Endothelial cell of umbilical vein (primary cell): Measurements from ENCODE around the gene FLT1. TPM values are rescaled to one million over a fixed set of nuclear protein-coding genes. Genes with fewer than 3 reads are reported as not detected.

Experiments used
- BruUV-seq: library from RNA; stranded (reverse); fragments of 400-500 nt; replicated peaks from 2 replicates; lab custom pipeline; 2021; lab: Mats Ljungman, UMichigan
- CTCF ChIA-PET: fragments of 300-600, 350-600 bp; sonication (Branson Sonifier 250); formaldehyde crosslinking; loops from one replicate; lab custom pipeline; 2021; ENCODE audit warnings: antibody characterized with exemption, inconsistent platforms; lab: Charles Lee
- POLR2A ChIA-PET: fragments of 300-600, 350-600 bp; sonication (Branson Sonifier 250); formaldehyde crosslinking; loops from one replicate; lab custom pipeline; 2021; ENCODE audit warnings: antibody characterized with exemption, inconsistent platforms; lab: Charles Lee
- DNase-seq: peaks from one replicate; pipeline ENCODE4 v3.0.0-alpha.2; 2011; ENCODE audit warnings: low read depth, low spot score
- FAIRE-seq: peaks from 2 replicates; lab custom pipeline; 2011; peaks lifted over from hg19 to GRCh38; lab: Jason Lieb, UNC
- H2AFZ ChIP-seq: 2 replicates; pipeline ENCODE4 v1.6.0; 2012; ENCODE audit warnings: low read depth, low read length, control low read depth, inconsistent platforms
- H3K27ac ChIP-seq: 2 replicates; pipeline ENCODE4 v1.5.1; 2011; ENCODE audit warnings: low read depth, mild to moderate bottlenecking, control low read depth, low read length, moderate library complexity; ENCODE audit not compliant: insufficient read depth
- H3K27me3 ChIP-seq, 2 experiments: 2 replicates each; pipeline versions ENCODE4 v1.6.0 to v1.6.1; 2011; ENCODE audit warnings: low read length in 2 of 2, mixed read lengths in 1 of 2; ENCODE audit not compliant: control insufficient read depth in 2 of 2, insufficient read depth in 2 of 2
- H3K36me3 ChIP-seq, 2 experiments: 2 replicates in 1 of 2; 3 replicates in 1 of 2; pipeline ENCODE4 v1.5.1; 2011; ENCODE audit warnings: low read length in 2 of 2, mild to moderate bottlenecking in 1 of 2, moderate library complexity in 1 of 2; ENCODE audit not compliant: control insufficient read depth in 2 of 2, insufficient read depth in 2 of 2; ENCODE audit errors: extremely low read depth in 1 of 2
- H3K4me1 ChIP-seq: 3 replicates; pipeline ENCODE4 v1.5.1; 2011; ENCODE audit warnings: mild to moderate bottlenecking, low read length; ENCODE audit not compliant: control insufficient read depth, insufficient read depth; ENCODE audit errors: extremely low read depth
- H3K4me2 ChIP-seq: 2 replicates; pipeline ENCODE4 v1.6.1; 2011; ENCODE audit warnings: low read length, control low read depth, mixed read lengths; ENCODE audit not compliant: insufficient read depth
- H3K4me3 ChIP-seq, 3 experiments: fragments of 200-600 bp in 1 of 3; sonication (generic), shearing (Covaris generic) in 1 of 3; replicated peaks in 1 of 3; 2 replicates each; pipeline ENCODE4 v1.5.1; 2011 to 2016; ENCODE audit warnings: control low read depth in 3 of 3, low read length in 3 of 3, mild to moderate bottlenecking in 2 of 3, inconsistent platforms in 1 of 3, low read depth in 1 of 3, moderate library complexity in 1 of 3; ENCODE audit not compliant: insufficient read depth in 1 of 3
- H3K79me2 ChIP-seq: 2 replicates; pipeline ENCODE4 v1.6.0; 2012; ENCODE audit warnings: low read length, inconsistent platforms; ENCODE audit not compliant: control insufficient read depth, insufficient read depth
- H3K9ac ChIP-seq: replicated peaks from 2 replicates; pipeline ENCODE3; 2011; ENCODE audit warnings: low read length, control low read depth; ENCODE audit not compliant: insufficient read depth; ENCODE audit errors: extremely low read depth
- H3K9me1 ChIP-seq: replicated peaks from 3 replicates; pipeline ENCODE4 v1.6.0; 2011; ENCODE audit warnings: mild to moderate bottlenecking, low read length; ENCODE audit not compliant: control insufficient read depth, insufficient read depth; ENCODE audit errors: extremely low read depth
- H3K9me3 ChIP-seq: replicated peaks from 2 replicates; pipeline ENCODE4 v1.5.1; 2012; ENCODE audit warnings: low read length, inconsistent platforms; ENCODE audit not compliant: control insufficient read depth, insufficient read depth
- H4K20me1 ChIP-seq: replicated peaks from 2 replicates; pipeline ENCODE3; 2011; ENCODE audit warnings: mild to moderate bottlenecking, low read length; ENCODE audit not compliant: control insufficient read depth, insufficient read depth; ENCODE audit errors: extremely low read depth
- CTCF ChIP-seq, 2 donors: IDR thresholded peaks; 1 replicate in 1 of 2; 2 replicates in 1 of 2; pipeline ENCODE4 v1.5.1; 2011; ENCODE audit warnings: low read length in 2 of 2, mild to moderate bottlenecking in 2 of 2, moderate library complexity in 2 of 2, control low read depth in 1 of 2, inconsistent platforms in 1 of 2, low read depth in 1 of 2; ENCODE audit not compliant: insufficient read depth in 1 of 2; ENCODE audit errors: extremely low read depth in 1 of 2
- EZH2 ChIP-seq: IDR thresholded peaks from 2 replicates; pipeline ENCODE4 v1.6.1; 2012; ENCODE audit warnings: borderline replicate concordance, low read depth, mild to moderate bottlenecking, moderate library complexity, low read length, inconsistent platforms; ENCODE audit not compliant: severe bottlenecking
- FOS ChIP-seq: IDR thresholded peaks from 2 replicates; pipeline ENCODE4 v1.6.1; 2011; ENCODE audit warnings: mild to moderate bottlenecking, low read length, moderate library complexity, borderline replicate concordance; ENCODE audit not compliant: insufficient read depth
- GATA2 ChIP-seq: IDR thresholded peaks from 2 replicates; pipeline ENCODE4 v1.7.0; 2011; ENCODE audit warnings: low read depth, mild to moderate bottlenecking, moderate library complexity, mixed read lengths, low read length; ENCODE audit not compliant: insufficient read length, insufficient read depth
- JUN ChIP-seq: IDR thresholded peaks from 2 replicates; pipeline ENCODE4 v1.6.1; 2011; ENCODE audit warnings: borderline replicate concordance, low read depth; ENCODE audit not compliant: insufficient read length, insufficient read depth
- MAX ChIP-seq: IDR thresholded peaks from 2 replicates; pipeline ENCODE4 v1.6.1; 2011; ENCODE audit not compliant: insufficient read depth, insufficient read length
- POLR2A ChIP-seq: IDR thresholded peaks from 2 replicates; pipeline ENCODE4 v1.6.1; 2012; ENCODE audit warnings: low read depth, mild to moderate bottlenecking, control low read depth, low read length
- POLR2AphosphoS5 ChIP-seq: IDR thresholded peaks from 2 replicates; pipeline ENCODE4 v1.6.1; 2012; ENCODE audit warnings: low read depth, mild to moderate bottlenecking, control low read depth, low read length, moderate library complexity; ENCODE audit not compliant: insufficient read depth
- dilution Hi-C: fragments of 300-500 bp; cut with MboI; formaldehyde crosslinking; loops from one replicate; pipeline ENCODE4 v1.15.0; 2019; ENCODE audit warnings: low sequenced_read_pairs; ENCODE audit not compliant: extremely low pct_ligation_motif_present
- intact Hi-C: fragments of 100-400 bp; cut with micrococcal nuclease; formaldehyde crosslinking; loops from one replicate; pipeline ENCODE4 v1.10.0; 2022
- polyA plus RNA-seq, 4 experiments: library from polyadenylated mRNA; depleted of rRNA in 3 of 4; stranded (reverse) in 3 of 4; unstranded in 1 of 4; fragments of >200 nt; gene quantifications; 2 replicates each; pipeline versions ENCODE4 v1.2.1 to v1.2.3, GENCODE V29; 2011 to 2012; ENCODE audit warnings: missing spikeins in 1 of 4
- total RNA-seq: library from RNA; stranded (reverse); gene quantifications from 2 replicates; pipeline ENCODE4 v1.2.3, GENCODE V29; 2021

The FLT1 gene
- total and polyA plus RNA-seq, 2 donors (not counting 3 experiments of a cell fraction or from before 2014, with no cell fraction given) = 16.0 to 104 TPM

GRCh38 chr13:28493740-28494503 lies 1.0 kb downstream of the FLT1 start:
- H3K4me1 ChIP-seq = peaks cover 48% of the 10 kb centered on the region
- dilution Hi-C loops = loop anchor here (25.0 kb wide), 1 partner anchor 182 kb away; no protein-coding TSS in a partner anchor
- no peaks in the 10 kb centered on the region for H3K36me3 ChIP-seq
- H3K9me1 ChIP-seq = no peaks in the 10 kb centered on the region
- no TSS peak for BruUV-seq
- TF ChIP-seq POLR2AphosphoS5 = peak; percentile 30
- no peak for TF ChIP-seq FOS
- CTCF ChIA-PET = interaction anchor here (2.1 kb wide), 2 partner anchors 37 to 170 kb away, joined by 8 to 12 read pairs; no protein-coding TSS in a partner anchor
- H3K9ac ChIP-seq = peak overlapping the region; percentile 95
- FAIRE-seq (no peak), DNase-seq (no peak)
- H4K20me1 ChIP-seq = peaks cover 5% of the 10 kb centered on the region
- POLR2A ChIA-PET = interaction anchor here (1.1 to 1.7 kb wide), 2 partner anchors 42 to 86 kb away, joined by 3 to 4 read pairs; no protein-coding TSS in a partner anchor
- H3K27ac ChIP-seq = peak overlapping the region; percentile 85
- H2AFZ ChIP-seq = peak overlapping the region; percentile 51
- intact Hi-C loops = loop anchor here (2.0 to 10.0 kb wide), 4 partner anchors 165 to 359 kb away; partner anchors contain the start of genes PAN3, POMP and SLC46A3
- H3K9me3 ChIP-seq = no peaks in the 10 kb centered on the region
- H3K4me3 ChIP-seq = peak overlapping the region; percentile 95 to 98 (median 96)
- peaks cover 54% of the 10 kb centered on the region for H3K79me2 ChIP-seq
- H3K4me2 ChIP-seq = peak overlapping the region; percentile 96
- H3K27me3 ChIP-seq = no peaks in the 10 kb centered on the region

DNA sequence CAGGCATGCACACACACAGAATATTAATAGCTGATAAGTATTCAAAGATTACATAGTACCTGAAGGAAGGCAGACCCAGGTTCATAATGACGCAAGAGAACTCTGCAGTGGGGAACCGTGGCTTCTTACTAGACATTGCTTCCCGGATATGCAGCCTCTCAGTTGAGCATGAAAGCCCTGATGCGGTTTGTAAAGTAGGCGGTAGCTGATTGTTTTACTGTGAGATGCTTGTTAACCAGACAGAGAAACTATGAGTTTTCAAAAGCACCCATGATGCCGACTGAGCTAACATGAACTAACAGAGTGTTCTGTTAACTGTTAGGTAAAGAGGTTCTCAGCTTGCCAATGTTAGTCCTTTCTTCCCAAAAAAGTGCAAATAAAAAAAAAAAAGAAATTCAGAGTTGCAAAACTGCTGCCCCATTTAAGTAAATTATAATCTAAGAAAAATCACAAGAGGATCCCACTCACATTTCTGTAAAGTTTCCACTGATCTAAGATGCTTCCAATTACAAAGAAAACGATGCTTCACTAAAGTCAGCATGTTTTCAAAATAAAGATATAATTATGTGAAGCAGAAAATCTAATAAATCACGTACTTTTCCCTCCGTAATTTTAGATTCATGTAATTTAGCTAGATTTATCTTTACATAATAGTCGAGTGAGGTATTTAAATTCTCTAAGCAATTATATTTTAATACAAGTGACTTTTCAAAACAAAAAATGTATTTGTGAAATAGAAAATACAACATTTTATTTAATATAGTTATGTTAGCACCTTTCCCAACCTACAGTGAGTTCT lies 2.2 kb downstream of the FLT1 start:
- DNase-seq = no peak
- TSS peak; percentile 18 for BruUV-seq
- FAIRE-seq = peak; percentile 4
- dilution Hi-C loops (loop anchor here (25.0 kb wide), 1 partner anchor 180 kb away; no protein-coding TSS in a partner anchor), intact Hi-C loops (loop anchor here (5.0 to 10.0 kb wide), 2 partner anchors 225 to 358 kb away; partner anchors contain the start of genes PAN3 and SLC46A3)
- peaks cover 66% of the 10 kb centered on the region for H3K79me2 ChIP-seq
- H3K4me1 ChIP-seq = peaks cover 51% of the 10 kb centered on the region
- no peak overlapping the region for H2AFZ ChIP-seq
- ChIA-PET POLR2A (interaction anchor here (1.1 kb wide), 2 partner anchors 42 to 163 kb away, joined by 3 to 4 read pairs; no protein-coding TSS in a partner anchor), CTCF (interaction anchor here (1.0 to 4.4 kb wide), 6 partner anchors 13 to 304 kb away, joined by 3 to 28 read pairs (median 4); no protein-coding TSS in a partner anchor)
- peak overlapping the region; percentile 96 for H3K4me2 ChIP-seq
- H3K9ac ChIP-seq = peak overlapping the region; percentile 95
- no peaks in the 10 kb centered on the region for H3K9me1 ChIP-seq
- H3K36me3 ChIP-seq = no peaks in the 10 kb centered on the region
- no peak for TF ChIP-seq MAX
- no peak for TF ChIP-seq CTCF (IDR thresholded peaks at IDR 0.05; ENCODE audit: extremely low read depth in 1 of 2, insufficient read depth in 1 of 2, low read depth in 1 of 2, low read length in 2 of 2)
- TF ChIP-seq GATA2 = no peak
- no peak for TF ChIP-seq FOS
- TF ChIP-seq JUN = no peak
- TF ChIP-seq EZH2 = no peak
- no peak for TF ChIP-seq POLR2AphosphoS5
- TF ChIP-seq POLR2A = no peak
- H4K20me1 ChIP-seq = peaks cover 5% of the 10 kb centered on the region
- no peaks in the 10 kb centered on the region for H3K27me3 ChIP-seq
- no peaks in the 10 kb centered on the region for H3K9me3 ChIP-seq
- peak overlapping the region; percentile 85 for H3K27ac ChIP-seq
- H3K4me3 ChIP-seq = peak overlapping the region; percentile 95 to 98 (median 96)
